ENCODE results near the gene HEPN1.

GRCh38 chr11:124898263-124898680 lies 20.8 kb upstream of the HEPN1 start:
- TF ChIP-seq, protein P1, sequence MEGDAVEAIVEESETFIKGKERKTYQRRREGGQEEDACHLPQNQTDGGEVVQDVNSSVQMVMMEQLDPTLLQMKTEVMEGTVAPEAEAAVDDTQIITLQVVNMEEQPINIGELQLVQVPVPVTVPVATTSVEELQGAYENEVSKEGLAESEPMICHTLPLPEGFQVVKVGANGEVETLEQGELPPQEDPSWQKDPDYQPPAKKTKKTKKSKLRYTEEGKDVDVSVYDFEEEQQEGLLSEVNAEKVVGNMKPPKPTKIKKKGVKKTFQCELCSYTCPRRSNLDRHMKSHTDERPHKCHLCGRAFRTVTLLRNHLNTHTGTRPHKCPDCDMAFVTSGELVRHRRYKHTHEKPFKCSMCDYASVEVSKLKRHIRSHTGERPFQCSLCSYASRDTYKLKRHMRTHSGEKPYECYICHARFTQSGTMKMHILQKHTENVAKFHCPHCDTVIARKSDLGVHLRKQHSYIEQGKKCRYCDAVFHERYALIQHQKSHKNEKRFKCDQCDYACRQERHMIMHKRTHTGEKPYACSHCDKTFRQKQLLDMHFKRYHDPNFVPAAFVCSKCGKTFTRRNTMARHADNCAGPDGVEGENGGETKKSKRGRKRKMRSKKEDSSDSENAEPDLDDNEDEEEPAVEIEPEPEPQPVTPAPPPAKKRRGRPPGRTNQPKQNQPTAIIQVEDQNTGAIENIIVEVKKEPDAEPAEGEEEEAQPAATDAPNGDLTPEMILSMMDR (IDR thresholded peaks at IDR 0.05): no peak
- no peak for TF ChIP-seq POLR2A (IDR thresholded peaks at IDR 0.05)

Measured in prostate gland (tissue), 2 donors.